ENCODE measurements around the gene WFDC11. TPM values are rescaled to one million over a fixed set of nuclear protein-coding genes. Genes with fewer than 3 reads are reported as not detected.

The WFDC11 gene
- total RNA-seq, 1 experiment from 2014 or later: not detected

Other genes with a start within 250 kb of the WFDC11 start
- gene WFDC2, start 200.5 kb downstream of the WFDC11 start, total RNA-seq (2014; rRNA removed; shearing (Covaris generic)): not detected in 2 replicates
- not detected in 2 replicates for gene SPINT3, start 154.6 kb downstream of the WFDC11 start, total RNA-seq (2014; rRNA removed; shearing (Covaris generic))
- not detected in 2 replicates for gene WFDC6, start 130.8 kb downstream of the WFDC11 start, total RNA-seq (2014; rRNA removed; shearing (Covaris generic))
- gene EPPIN, start 122.8 kb downstream of the WFDC11 start, total RNA-seq (2014; rRNA removed; shearing (Covaris generic)): not detected in 2 replicates
- gene WFDC8, start 91.0 kb downstream of the WFDC11 start, total RNA-seq (2014; rRNA removed; shearing (Covaris generic)): not detected in 2 replicates
- not detected in 2 replicates for gene WFDC10A, start 40.5 kb downstream of the WFDC11 start, total RNA-seq (2014; rRNA removed; shearing (Covaris generic))
- gene WFDC9, start 39.0 kb downstream of the WFDC11 start, total RNA-seq (2014; rRNA removed; shearing (Covaris generic)): not detected in 2 replicates
- gene WFDC13, start 31.8 kb upstream of the WFDC11 start, total RNA-seq (2014; rRNA removed; shearing (Covaris generic)): not detected in 2 replicates
- gene WFDC10B, start 34.8 kb upstream of the WFDC11 start, total RNA-seq (2014; rRNA removed; shearing (Covaris generic)): not detected in 2 replicates
- not detected in 2 replicates for gene SPINT4, start 52.1 kb upstream of the WFDC11 start, total RNA-seq (2014; rRNA removed; shearing (Covaris generic))
- gene WFDC3, start 121.6 kb upstream of the WFDC11 start, total RNA-seq (2014; rRNA removed; shearing (Covaris generic)): not detected in 2 replicates
- gene DNTTIP1, start 121.7 kb upstream of the WFDC11 start, total RNA-seq (2014; rRNA removed; shearing (Covaris generic)): 11.1 and 19.2 TPM in 2 replicates
- 187 and 249 TPM in 2 replicates for gene UBE2C, start 142.4 kb upstream of the WFDC11 start, total RNA-seq (2014; rRNA removed; shearing (Covaris generic))
- gene TNNC2, start 157.1 kb upstream of the WFDC11 start, total RNA-seq (2014; rRNA removed; shearing (Covaris generic)): not detected in 2 replicates
- gene SNX21, start 163.6 kb upstream of the WFDC11 start, total RNA-seq (2014; rRNA removed; shearing (Covaris generic)): 19.7 and 55.0 TPM in 2 replicates
- gene ACOT8, start 187.2 kb upstream of the WFDC11 start, total RNA-seq (2014; rRNA removed; shearing (Covaris generic)): 41.8 and 56.3 TPM in 2 replicates
- 3.6 and 4.9 TPM in 2 replicates for gene ZSWIM3, start 187.4 kb upstream of the WFDC11 start, total RNA-seq (2014; rRNA removed; shearing (Covaris generic))
- 3.9 and 11.7 TPM in 2 replicates for gene ZSWIM1, start 211.0 kb upstream of the WFDC11 start, total RNA-seq (2014; rRNA removed; shearing (Covaris generic))
- gene SPATA25, start 217.4 kb upstream of the WFDC11 start, total RNA-seq (2014; rRNA removed; shearing (Covaris generic)): 0.89 TPM in 1 of 2 replicates, not detected in the other
- 1.9 and 2.7 TPM in 2 replicates for gene NEURL2, start 221.0 kb upstream of the WFDC11 start, total RNA-seq (2014; rRNA removed; shearing (Covaris generic))
- 50.2 and 76.8 TPM in 2 replicates for gene CTSA, start 221.1 kb upstream of the WFDC11 start, total RNA-seq (2014; rRNA removed; shearing (Covaris generic))
- 4.2 and 6.6 TPM in 2 replicates for gene PLTP, start 241.9 kb upstream of the WFDC11 start, total RNA-seq (2014; rRNA removed; shearing (Covaris generic))

Measured in SJSA1 (cell line).